HL-60/S4 treated with phorbol 12-myristate 13-acetate at 8.2 ng/mL for 4 days and 3 days (cell line): ENCODE data around the gene SNX5.

Experiments used
- in situ Hi-C: fragments of 300-500 bp; cut with MboI; formaldehyde crosslinking; loops from 2 replicates; pipeline ENCODE4 v1.15.0; 2022; ENCODE audit warnings: low sequenced_read_pairs

Gene SNX5

GRCh38 chr20:17968366-17969277, at the start of gene SNX5, which contains the start of gene MGME1:
SNX5 (minus strand) TSS chr20:17968794; CDS start chr20:17968425, 369 bp downstream.
MGME1 (plus strand) TSS chr20:17969018; CDS start chr20:17969860, 842 bp downstream.
- in situ Hi-C loops: no loop called here

- in situ Hi-C loops: no loop called here
Observed at GRCh38 chr20:18018100-18018499, 49.5 kb upstream of the SNX5 start.

GRCh38 chr20:18016772-18017171, 48.2 kb upstream of the SNX5 start:
- in situ Hi-C loops: no loop called here

- in situ Hi-C loops: no loop called here
Observed at GRCh38 chr20:18014411-18014810, 45.8 kb upstream of the SNX5 start.

- in situ Hi-C loops: no loop called here
Observed at GRCh38 chr20:18012901-18013300, 44.3 kb upstream of the SNX5 start.

GRCh38 chr20:18011951-18012645, 43.5 kb upstream of the SNX5 start:
- in situ Hi-C loops: no loop called here

GRCh38 chr20:18011482-18011881, 42.9 kb upstream of the SNX5 start:
- in situ Hi-C loops: no loop called here

- in situ Hi-C loops: no loop called here
Observed at GRCh38 chr20:18009116-18009515, 40.5 kb upstream of the SNX5 start.

GRCh38 chr20:18007534-18008292, 39.1 kb upstream of the SNX5 start:
- in situ Hi-C loops: no loop called here

- in situ Hi-C loops: no loop called here
Observed at GRCh38 chr20:18006684-18007083, 38.1 kb upstream of the SNX5 start.

- in situ Hi-C loops: no loop called here
Observed at GRCh38 chr20:18005990-18006364, 37.4 kb upstream of the SNX5 start.

- in situ Hi-C loops: no loop called here
Observed at GRCh38 chr20:18005170-18005989, 36.8 kb upstream of the SNX5 start.

GRCh38 chr20:18004384-18005031, 35.9 kb upstream of the SNX5 start:
- in situ Hi-C loops: no loop called here

- in situ Hi-C loops: no loop called here
Observed at GRCh38 chr20:18003897-18004296, 35.3 kb upstream of the SNX5 start.

GRCh38 chr20:18001131-18001921, 32.7 kb upstream of the SNX5 start:
- in situ Hi-C loops: no loop called here

GRCh38 chr20:17999566-17999965, 31.0 kb upstream of the SNX5 start:
- in situ Hi-C loops: no loop called here

- in situ Hi-C loops: no loop called here
Observed at GRCh38 chr20:17998446-17998845, 29.9 kb upstream of the SNX5 start.

GRCh38 chr20:17995967-17996819, 27.6 kb upstream of the SNX5 start:
- in situ Hi-C loops: no loop called here
